Right forelimb (tissue), 1 donor: ENCODE data around the gene TGDS.

ENCODE experiments used
- DNase-seq: peaks from one replicate; pipeline ENCODE4 v3.0.0-alpha.2; 2018

The TGDS gene

DNA sequence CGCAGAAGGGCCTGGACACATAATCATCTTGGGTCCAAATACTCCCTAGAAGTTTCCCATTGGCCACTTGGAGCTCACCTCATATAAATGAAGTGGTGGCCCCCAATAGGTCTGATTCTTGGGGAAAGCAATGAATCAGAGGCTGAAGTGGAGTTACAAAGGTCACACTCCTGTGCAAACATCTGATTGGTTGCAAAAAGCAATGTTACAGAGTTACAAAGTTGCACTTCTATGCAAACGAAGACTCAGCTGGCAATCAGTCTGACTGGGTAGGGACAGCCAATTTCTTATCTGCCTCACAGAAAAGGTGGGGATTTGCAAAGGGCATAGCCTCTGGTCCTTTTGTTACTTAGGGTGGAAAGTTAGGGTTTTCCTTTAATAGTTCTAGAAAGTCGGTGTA is 3.9 kb upstream of the TGDS start:
- DNase-seq = no peak

DNA sequence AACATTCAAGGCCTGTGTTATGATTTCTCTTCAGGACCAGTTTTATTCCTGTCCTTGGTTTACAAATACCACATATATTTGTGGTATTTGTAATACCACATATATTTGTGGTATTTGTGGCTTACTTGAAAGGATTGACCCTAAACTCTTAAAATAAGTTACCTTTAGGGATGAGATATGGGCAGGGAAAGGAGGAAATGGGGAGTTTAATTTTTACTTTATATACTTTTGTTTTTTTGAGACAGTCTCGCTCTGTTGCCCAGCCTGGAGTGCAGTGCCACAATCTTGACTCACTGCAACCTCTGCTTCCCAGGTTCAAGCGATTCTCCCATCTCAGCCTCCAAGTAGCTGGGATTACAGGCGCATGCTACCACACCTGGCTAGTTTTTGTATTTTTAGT is 2.3 kb upstream of the TGDS start:
- DNase-seq = no peak

DNA sequence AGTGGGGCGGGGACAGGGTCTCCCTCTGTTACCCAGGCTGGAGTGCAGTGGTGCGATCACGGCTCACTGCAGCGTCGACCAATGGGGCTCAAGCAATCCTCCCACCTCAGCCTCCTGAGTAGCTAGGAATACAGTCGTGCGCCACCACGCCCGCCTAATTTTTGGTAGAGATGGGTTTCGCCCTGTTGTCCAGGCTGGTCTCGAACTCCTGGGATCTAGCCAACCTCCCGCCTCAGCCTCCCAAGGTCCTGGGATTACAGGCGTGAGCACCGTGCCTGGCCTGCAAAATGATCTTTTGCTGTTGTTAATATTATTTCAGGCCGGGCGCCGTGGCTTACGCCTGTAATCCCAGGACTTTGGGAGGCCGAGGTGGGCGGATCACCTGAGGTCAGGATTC is 621 bp upstream of the TGDS start:
- peak; percentile 38 for DNase-seq

DNA sequence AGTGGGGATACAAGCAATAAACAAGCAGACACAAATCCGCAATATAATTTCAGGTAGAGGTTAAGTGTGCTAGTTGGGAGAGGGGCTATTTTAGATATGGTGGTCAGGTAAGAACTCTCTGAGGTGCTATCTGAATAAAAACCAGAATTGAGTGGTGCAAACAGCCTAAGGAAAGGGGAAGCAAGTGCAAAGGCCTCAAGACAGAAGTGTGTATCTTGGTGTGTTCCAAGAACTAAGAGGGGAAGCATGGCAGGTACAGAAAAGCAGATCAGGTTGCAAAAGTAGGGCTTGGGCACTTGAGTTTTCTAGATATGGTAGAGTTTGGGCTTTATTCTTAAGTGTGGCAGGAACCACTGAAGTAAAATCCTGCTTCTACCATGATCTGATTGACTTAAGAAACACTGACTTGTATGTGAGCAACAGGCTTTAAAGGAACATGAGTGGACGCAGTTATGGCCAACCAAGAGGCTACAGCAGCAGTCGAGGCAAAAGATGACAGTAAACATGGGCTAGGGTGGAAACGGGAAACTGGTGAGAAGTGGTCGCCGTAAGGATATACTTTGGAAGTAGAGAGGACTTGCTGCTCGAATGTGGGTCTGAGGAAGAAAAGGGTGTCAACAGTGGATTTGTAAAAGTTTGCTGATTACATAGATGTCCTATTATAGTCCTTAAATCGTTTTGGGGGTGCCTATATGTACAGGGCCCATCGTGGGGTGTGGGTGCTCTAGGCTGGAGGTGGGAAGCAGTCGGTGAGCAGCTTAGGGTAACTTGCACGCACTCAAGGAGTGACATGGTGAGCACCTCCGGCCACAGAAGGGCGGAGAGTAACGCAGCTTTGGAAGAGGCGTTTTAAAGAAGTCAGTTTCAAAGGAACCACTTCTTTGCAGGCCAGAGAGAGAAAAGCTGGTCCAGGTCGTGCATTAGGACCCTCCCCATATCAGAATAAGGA is 677 bp downstream of the TGDS start:
- no peak for DNase-seq

DNA sequence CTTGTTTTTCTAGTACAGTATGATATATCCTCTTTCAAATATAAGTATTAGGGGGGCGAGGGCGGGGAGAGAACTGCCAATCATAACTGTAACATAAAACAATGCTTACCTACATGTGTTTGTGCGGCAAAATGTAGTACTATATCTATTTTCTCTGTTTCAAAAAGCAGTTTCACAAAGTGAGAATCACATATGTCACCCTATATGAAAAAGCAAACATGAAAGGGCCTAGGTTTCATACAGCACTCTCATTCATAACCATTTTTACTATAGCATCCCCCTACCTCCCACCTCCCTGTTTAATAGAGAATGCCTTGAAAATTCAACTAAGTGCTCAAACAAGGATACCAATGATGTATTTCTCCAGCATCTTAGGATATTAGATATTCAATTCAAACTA is 5.2 kb downstream of the TGDS start:
- DNase-seq = no peak

DNA sequence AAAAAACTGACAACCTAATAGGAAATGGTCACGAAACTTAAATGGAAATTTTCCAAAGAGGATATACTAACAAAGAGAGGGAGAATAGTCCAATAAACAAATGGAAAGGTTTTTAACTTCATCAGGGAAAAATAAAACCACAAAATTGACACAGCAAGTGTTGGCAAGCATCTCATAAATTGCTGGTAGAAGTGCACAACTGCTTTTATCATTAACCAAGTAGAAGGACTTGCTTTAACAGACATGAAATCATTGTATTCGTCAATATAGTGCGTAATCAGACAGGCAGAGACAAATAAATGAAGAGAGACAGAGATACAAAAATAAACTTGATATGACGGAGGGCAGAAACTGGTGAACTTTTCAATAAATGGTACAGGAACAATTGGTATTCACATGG is 7.4 kb downstream of the TGDS start:
- DNase-seq = no peak

DNA sequence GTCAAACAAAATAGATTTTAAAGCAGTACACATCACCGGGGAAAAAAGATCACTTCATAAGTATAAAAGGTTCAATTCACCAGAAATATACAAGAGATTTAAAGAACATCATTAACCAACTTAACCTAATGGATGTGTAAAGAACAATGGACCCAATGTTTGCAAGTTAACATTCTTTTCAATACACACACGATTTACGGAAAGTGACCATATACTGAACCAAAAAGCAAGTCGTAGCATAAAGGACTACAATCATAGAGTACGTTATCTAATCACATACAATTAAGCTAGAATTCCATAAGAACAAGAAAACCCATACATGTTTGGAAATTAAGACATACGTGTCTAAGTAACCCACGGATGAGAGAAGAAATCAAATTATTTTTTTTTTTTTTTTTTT is 9.6 kb downstream of the TGDS start:
- DNase-seq = no peak

DNA sequence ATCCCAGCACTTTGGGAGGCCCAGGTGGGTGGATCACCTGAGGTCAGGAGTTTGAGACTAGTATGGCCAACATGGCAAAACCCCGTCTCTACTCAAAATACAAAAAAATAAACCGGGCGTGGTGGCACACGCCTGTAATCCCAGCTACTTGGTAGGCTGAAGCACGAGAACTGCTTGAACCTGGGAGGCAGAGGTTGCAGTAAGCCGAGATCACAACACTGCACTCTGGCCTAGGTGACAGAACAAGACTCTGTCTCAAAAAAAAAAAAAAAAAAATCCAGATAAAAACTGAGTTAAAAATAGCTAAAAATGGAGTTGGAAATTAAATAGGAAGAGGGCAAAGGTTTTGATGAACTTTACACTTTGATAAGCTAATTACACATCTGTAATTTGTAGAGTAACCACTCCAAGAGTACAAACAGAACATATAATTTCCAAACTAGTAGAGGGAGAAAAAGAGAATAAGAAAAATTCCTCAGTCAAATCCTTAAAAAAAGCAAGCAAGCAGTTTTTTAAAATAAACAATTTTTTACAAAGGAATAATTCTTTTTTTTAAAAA is 10.3 kb downstream of the TGDS start:
- no peak for DNase-seq

DNA sequence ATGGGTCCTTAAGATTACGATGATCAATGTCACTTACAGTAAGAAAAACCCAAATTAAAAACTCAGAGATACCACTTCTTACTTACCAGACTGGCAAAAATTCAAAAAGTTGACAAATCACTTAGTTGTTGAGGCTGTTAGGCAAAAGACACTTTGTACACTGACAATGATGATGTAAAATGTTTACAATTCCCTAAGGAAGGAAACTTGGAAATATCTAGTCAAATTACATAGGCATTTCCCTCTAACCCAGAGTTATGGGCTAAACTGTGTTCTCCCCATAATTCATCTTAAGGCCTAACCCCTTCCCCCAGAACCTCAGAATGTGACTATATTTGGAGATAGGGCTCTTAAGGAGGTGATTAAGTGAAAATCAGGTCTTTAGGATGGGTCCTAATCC is 12.0 kb downstream of the TGDS start:
- DNase-seq = no peak

DNA sequence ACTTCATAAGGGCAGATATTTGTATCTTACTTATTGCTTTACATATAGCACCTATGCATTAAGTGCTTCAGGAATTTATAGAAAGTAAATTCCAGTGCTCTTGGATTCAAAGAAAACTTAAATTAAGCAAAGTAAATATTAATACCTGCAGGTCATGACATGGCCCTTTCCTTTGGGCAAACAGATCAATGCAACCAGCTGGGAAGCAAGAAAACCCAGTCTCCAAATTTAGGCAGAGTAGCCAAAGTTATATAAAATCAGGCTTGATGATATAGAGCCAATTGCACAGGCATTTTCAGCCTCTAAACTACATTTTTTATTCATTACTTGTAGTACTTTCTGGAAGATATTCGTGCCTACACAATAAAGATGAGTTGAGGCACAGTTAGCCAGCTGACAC is 16.9 kb downstream of the TGDS start:
- DNase-seq = no peak

DNA sequence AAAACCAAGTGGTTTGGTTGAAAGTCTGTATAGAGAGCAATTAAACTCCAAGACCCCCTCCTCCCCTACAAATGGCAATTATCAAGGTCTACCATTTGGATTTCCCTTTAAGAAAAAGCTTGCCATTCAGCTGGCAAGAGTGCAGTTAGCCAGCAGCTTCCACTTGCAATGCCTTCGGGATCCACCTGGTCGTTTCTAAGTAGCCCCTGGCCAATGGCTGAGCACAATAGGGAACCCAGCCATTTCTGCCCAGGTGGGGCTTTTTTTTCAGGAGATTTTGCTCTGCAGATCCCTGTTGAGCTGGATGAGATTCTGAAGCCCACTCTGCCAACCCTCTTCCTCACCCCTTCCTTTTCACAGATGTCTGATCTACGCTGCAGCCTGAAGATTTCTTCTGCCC is 26.3 kb downstream of the TGDS start:
- no peak for DNase-seq

DNA sequence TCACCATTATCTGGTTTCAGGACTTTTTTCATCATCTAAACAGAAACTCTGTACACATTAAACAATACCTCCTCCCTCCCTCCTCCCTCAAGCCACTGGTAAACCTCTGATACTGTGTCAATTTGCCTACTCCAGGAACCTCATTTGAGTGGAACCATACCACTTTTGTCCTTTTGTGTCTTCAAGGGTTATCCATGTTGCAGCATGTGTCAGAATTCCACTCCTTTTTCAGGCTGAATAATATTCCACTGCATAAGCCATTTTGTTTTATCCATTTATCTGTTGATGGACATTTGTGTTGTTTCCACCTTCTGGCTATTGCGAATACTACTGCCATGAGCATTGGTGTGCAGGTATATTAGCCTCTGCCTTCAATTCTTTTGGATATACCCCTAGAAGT is 27.5 kb downstream of the TGDS start:
- no peak for DNase-seq

DNA sequence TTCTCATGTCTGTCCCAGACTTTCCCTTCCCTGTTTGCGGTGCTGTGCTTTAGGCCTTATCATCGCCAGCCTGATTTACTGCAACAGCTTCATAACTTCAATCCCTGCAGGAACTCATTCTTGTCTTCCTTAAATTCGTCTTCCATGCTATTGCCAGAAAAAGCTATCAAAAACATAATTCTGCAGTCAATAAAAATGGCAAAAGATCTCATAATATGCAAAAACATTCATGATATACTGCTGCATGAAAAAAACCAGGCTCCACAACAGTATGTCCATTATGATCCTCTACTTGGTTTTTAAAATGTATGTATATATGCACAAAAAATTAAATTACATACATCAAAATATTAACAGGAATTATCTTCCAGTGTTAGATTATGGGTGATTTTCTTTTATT is 28.4 kb downstream of the TGDS start:
- no peak for DNase-seq

DNA sequence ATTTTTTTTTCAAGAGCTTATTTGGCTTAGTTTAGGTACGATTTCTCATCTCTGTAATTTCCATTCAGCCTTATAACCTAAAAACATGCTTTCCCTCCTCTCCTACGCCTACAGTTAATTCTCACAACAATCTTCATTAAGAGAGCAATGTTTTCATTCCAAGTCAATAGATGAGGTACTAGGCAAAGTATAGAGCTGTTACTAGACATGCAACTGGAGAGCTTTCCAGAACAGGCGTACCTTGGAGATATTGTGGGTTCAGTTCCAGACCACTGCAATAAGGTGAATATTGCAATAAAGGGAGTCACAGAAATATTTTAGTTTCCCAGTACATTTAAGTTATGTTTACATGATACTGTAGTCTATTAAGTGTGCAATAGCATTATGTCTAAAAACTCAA is 34.8 kb downstream of the TGDS start:
- DNase-seq = no peak

DNA sequence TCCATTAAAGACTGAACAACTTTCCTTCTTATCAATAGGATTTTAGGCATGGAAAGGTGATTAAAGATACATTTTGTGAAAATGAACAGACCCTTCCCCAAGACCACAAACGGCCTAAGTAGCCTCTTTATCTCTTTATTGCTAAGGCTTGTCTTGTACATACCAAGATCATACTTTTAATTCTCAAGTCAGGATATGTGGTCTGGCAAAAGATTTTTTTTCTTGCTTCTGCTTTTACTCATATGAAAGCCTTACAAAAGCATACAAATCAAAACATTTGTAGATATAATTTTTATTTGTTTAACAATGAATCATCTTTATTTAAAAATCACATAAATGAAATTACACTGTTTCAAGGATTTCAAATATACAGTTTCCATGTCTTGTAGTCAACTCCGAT is 35.8 kb downstream of the TGDS start:
- DNase-seq = no peak

DNA sequence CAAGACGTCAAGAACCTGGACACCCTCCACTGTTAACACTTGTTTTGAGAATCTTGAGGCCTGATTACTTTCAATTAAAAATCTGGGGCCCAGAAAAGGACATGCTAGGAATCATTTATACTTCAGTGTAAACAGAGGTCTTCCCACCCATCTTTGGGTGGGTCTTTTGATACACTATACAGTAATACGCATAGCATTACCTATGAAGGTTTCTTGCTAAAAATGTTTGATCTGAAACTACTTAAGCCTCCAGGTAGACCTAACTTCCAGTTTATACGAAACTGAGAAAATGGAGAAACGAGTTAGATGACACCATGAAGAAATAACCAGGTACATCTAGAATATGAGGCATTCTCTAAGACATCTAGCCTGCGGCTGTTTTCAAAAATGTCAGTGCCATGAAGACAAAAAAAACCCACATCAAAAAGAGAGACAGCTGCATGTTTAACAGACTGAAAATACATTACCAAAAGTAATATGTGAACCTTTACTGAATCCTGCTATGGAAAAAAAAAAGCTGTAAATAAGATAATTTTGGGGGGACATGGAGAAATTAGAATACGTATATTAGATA is 36.6 kb downstream of the TGDS start:
- DNase-seq = no peak

DNA sequence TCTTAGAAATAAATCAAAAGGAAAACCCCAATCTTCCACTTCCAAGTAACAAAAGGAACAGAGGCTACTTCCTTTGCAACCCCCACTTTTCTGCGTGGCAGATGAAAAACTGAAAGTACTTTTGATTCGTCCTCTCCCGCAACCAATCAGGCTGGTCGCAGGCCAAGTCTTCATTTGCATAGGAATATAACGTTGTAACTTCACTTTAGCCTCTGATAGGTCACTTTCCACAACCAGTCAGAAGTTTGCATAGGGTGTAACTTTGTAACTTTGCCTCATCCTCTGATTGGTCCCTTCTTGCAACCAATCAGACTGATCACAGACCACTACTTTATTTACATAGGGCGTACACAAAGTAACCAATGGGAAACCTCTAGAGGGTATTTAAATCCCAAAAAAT is 37.2 kb downstream of the TGDS start:
- no peak for DNase-seq

DNA sequence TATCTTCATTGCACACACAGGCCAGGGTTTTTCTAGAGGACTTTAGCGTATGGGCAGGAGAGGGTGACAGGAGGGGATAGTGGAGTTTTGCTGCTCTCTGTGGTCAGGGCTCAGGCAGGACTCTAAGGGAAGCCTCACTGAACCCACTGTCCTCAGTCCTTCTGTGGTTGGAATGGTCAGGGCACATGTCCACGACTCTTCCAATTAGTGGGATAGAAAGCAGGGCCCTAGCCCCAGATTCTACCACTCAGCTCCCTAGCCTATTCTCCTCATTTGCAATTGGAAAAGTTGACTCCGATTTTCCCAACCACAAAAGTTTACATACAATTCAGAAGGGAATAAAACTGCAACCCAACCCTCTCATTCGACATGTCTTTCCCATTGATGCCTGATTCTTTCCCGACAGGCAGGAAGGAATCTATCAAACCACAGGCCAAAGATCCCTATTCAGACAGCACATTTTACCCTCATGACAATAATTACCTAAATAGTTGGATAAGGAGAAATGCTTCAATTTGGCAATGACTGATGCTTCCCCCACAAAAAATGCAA is 38.2 kb downstream of the TGDS start:
- no peak for DNase-seq

DNA sequence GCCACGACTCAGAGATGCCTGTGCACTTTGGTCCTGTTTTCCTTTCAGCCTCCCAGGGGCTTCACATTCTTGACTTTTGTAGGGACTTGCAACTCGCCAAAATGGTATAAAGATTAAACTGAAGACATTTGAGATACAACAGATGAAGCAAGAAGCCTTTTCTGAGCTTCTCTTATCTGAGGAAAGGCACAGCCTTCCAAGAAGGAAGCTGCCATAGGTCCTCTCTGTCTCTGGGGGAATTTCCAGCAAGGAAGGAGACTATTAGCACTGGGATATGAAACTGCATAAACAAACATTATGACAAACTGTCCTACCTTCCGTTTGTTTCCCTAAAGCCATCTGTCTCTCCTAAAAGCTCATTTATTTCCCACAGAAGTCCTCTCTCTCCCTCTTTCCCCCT is 39.3 kb downstream of the TGDS start:
- DNase-seq = no peak

DNA sequence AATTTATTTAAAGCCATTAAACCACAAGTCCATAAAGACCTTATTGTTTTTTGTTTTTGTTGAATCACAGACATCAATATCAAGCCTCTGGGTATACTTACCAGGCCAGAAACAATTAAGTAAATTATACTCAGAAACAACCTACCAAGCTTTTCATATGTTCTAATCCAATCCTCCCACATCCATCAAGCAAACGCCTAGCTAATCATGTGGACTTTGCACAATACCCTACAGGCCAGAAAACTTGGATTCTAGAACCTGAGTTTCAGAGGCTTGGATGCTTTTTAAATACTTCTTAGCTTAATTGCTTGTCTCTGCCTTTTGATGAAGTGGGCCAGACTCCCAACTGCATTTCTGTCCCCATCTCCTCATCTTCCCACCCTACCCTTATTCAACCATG is 39.9 kb downstream of the TGDS start:
- no peak for DNase-seq

DNA sequence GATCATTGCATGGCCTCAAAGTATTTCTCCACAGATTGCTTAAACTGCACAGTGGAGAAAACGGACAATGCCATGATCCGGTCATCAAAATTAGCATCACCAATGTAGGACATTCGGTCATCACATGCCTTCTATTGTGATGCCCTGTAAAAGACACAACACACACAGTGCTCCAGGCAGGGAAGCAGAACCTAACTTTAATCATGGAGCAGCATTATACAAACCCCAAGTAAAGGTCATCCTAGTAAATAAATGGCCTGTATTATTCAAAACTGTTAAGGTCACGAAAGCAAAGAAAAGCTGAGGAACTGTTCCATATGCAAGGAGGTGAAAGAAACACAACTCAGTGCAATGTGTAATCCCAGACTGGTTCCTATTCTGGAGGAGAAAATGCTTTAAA is 42.2 kb downstream of the TGDS start:
- DNase-seq = no peak

DNA sequence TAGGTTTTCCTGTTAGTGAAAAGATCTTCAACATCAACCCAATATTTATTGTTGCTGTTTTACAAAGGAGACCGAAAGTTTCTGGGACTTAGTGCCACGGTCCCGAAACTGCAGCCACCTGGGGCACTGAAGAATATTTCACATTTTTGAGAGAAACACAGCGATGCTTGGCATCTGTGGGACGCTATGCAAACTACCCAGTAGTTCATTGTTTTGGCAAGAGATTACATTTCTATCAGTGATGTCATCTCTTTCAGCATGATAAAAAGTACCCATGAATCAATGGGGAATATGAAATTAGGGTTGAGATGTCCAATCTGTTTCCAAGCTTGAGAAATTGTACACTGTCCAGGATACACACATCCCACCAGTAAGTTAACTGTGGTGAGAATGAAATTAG is 43.9 kb downstream of the TGDS start:
- no peak for DNase-seq

DNA sequence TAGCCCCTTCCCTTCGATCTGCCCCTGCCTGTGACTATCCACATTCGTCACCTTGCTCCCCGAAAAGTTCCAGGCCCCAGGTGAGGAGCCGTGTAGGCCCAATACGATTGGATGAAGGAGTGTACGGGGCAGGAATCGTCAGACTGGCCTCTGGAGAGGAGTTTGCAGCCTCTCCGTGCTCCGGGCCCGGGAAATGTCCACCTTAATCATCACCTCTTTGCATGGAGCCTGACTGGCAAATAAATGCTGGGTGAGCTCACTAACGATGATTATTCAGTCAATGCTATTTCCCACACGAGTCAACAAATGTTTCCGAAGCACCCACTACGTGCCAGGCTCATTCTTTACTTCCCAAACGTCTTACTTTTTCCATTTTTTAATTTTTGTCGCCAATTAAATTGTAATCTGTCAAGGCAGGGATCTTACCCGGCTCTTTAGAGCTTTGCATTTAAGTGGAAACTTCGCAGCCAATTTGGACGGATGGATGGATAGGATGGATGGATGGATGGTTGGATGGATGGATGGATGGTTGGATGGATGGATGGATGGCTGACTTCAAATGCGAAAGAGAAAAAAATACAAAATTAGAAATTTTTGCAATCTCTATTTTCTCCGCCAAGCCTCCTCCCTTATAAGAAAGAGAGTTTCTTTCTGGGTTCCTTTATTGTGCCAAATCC is 45.8 kb downstream of the TGDS start:
- DNase-seq = no peak
